ENCODE data around the gene RTF2.

DNA sequence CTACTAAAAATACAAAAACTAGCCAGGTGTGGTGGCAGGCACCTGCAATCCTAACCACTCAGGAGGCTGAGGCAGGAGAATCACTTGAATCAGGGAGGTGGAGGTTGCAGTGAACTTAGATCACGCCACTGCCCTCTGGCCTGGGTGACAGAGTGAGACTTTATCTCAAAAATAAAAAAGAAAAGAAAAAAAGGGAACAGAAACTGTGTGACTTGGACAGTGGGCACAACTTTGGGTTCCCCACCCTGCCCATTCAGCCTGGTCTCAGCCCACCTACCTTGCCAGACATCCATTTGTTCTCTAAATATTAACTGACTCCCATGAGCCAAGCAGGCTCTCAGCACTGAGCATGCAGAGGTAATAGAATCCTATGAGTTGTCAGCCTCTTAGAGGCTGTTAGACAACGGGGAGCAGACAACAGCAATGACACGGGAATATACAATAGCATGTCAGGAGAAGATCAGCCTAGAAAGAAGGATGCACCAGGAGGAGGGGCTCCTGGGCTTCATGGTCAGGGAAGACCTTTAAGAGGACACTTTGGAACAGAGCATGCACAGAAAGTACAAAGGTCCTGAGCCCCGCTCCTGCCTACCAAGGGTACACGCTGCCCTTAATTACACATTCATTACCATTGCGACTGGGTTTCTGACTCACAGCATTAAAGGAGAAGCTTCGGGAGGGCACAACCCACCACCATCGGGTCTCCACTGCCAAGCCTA is 84.6 kb downstream of the RTF2 start:
- TF ChIP-seq EP300 (IDR thresholded peaks at IDR 0.05) = no peak
- TF ChIP-seq, protein P1, sequence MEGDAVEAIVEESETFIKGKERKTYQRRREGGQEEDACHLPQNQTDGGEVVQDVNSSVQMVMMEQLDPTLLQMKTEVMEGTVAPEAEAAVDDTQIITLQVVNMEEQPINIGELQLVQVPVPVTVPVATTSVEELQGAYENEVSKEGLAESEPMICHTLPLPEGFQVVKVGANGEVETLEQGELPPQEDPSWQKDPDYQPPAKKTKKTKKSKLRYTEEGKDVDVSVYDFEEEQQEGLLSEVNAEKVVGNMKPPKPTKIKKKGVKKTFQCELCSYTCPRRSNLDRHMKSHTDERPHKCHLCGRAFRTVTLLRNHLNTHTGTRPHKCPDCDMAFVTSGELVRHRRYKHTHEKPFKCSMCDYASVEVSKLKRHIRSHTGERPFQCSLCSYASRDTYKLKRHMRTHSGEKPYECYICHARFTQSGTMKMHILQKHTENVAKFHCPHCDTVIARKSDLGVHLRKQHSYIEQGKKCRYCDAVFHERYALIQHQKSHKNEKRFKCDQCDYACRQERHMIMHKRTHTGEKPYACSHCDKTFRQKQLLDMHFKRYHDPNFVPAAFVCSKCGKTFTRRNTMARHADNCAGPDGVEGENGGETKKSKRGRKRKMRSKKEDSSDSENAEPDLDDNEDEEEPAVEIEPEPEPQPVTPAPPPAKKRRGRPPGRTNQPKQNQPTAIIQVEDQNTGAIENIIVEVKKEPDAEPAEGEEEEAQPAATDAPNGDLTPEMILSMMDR (IDR thresholded peaks at IDR 0.05) = no peak
- no peak for TF ChIP-seq POLR2A (IDR thresholded peaks at IDR 0.05)

Data from tibial nerve (tissue), 4 donors.